H7 (cell line): Measurements from ENCODE around the gene TSN. TPM values are rescaled to one million over a fixed set of nuclear protein-coding genes. Genes with fewer than 3 reads are reported as not detected.

Source experiments
- DNase-seq: peaks from one replicate; pipeline ENCODE4 v3.0.0; 2012
- H3K27me3 ChIP-seq: 2 replicates; pipeline ENCODE4 v1.6.0; 2011; ENCODE audit warnings: mild to moderate bottlenecking, low read length; ENCODE audit not compliant: control insufficient read depth, insufficient read depth
- H3K36me3 ChIP-seq: replicated peaks from 2 replicates; pipeline ENCODE4 v1.5.1; 2011; ENCODE audit warnings: low read length; ENCODE audit not compliant: control insufficient read depth, insufficient read depth
- H3K4me3 ChIP-seq: 2 replicates; pipeline ENCODE4 v1.5.1; 2011; ENCODE audit warnings: low read depth, mild to moderate bottlenecking, control low read depth, low read length, moderate library complexity; ENCODE audit not compliant: insufficient read depth
- total RNA-seq: library from RNA; depleted of rRNA; stranded (reverse); fragments of >200 nt; shearing (Covaris generic); gene quantifications from 2 replicates; pipeline ENCODE4 v1.2.3, GENCODE V29; 2014

TSN gene
- total RNA-seq, 1 experiment from 2014 or later = 77.8 TPM

- H3K36me3 ChIP-seq = no peaks in the 10 kb centered on the region
- DNase-seq = no peak
- no peaks in the 10 kb centered on the region for H3K27me3 ChIP-seq
- no peak overlapping the region for H3K4me3 ChIP-seq
These were observed 18.8 kb downstream of the TSN start for GRCh38 chr2:121774235-121774634.

- H3K36me3 ChIP-seq = no peaks in the 10 kb centered on the region
- DNase-seq = no peak
- no peak overlapping the region for H3K4me3 ChIP-seq
- H3K27me3 ChIP-seq = no peaks in the 10 kb centered on the region
These were observed 20.9 kb downstream of the TSN start for GRCh38 chr2:121776361-121776760.

GRCh38 chr2:121776885-121777698, 21.6 kb downstream of the TSN start:
- Histone ChIP-seq H3K36me3 (no peaks in the 10 kb centered on the region), H3K4me3 (no peak overlapping the region), H3K27me3 (no peaks in the 10 kb centered on the region)
- DNase-seq = no peak

- no peaks in the 10 kb centered on the region for H3K27me3 ChIP-seq
- no peak overlapping the region for H3K4me3 ChIP-seq
- no peak for DNase-seq
- H3K36me3 ChIP-seq = no peaks in the 10 kb centered on the region
These were observed 22.2 kb downstream of the TSN start for GRCh38 chr2:121777699-121778058.

- H3K36me3 ChIP-seq = no peaks in the 10 kb centered on the region
- H3K27me3 ChIP-seq = no peaks in the 10 kb centered on the region
- H3K4me3 ChIP-seq = no peak overlapping the region
- peak; percentile 32 for DNase-seq
These were observed 23.5 kb downstream of the TSN start for GRCh38 chr2:121778741-121779487.

- H3K36me3 ChIP-seq = no peaks in the 10 kb centered on the region
- H3K27me3 ChIP-seq = no peaks in the 10 kb centered on the region
- no peak for DNase-seq
- H3K4me3 ChIP-seq = no peak overlapping the region
These were observed 27.7 kb downstream of the TSN start for GRCh38 chr2:121783180-121783579.

GRCh38 chr2:121788685-121789084, 33.2 kb downstream of the TSN start:
- DNase-seq = no peak
- H3K4me3 ChIP-seq = no peak overlapping the region
- no peaks in the 10 kb centered on the region for H3K27me3 ChIP-seq
- H3K36me3 ChIP-seq = no peaks in the 10 kb centered on the region

GRCh38 chr2:121790276-121790956, 35.0 kb downstream of the TSN start:
- DNase-seq = peak; percentile 30
- H3K36me3 ChIP-seq = no peaks in the 10 kb centered on the region
- H3K27me3 ChIP-seq = no peaks in the 10 kb centered on the region
- H3K4me3 ChIP-seq = no peak overlapping the region

- peak; percentile 46 for DNase-seq
- Histone ChIP-seq H3K4me3 (no peak overlapping the region), H3K36me3 (no peaks in the 10 kb centered on the region), H3K27me3 (no peaks in the 10 kb centered on the region)
These were observed 35.8 kb downstream of the TSN start for GRCh38 chr2:121791290-121791689.

- H3K4me3 ChIP-seq = no peak overlapping the region
- no peaks in the 10 kb centered on the region for H3K36me3 ChIP-seq
- H3K27me3 ChIP-seq = no peaks in the 10 kb centered on the region
- no peak for DNase-seq
These were observed 36.4 kb downstream of the TSN start for GRCh38 chr2:121791801-121792221.

- no peak for DNase-seq
- Histone ChIP-seq H3K4me3 (no peak overlapping the region), H3K36me3 (no peaks in the 10 kb centered on the region), H3K27me3 (no peaks in the 10 kb centered on the region)
These were observed 38.4 kb downstream of the TSN start for GRCh38 chr2:121793816-121794215.

- H3K27me3 ChIP-seq = no peaks in the 10 kb centered on the region
- no peaks in the 10 kb centered on the region for H3K36me3 ChIP-seq
- no peak overlapping the region for H3K4me3 ChIP-seq
- no peak for DNase-seq
These were observed 38.8 kb downstream of the TSN start for GRCh38 chr2:121794233-121794632.

GRCh38 chr2:121796239-121796638, 40.8 kb downstream of the TSN start:
- Histone ChIP-seq H3K36me3 (no peaks in the 10 kb centered on the region), H3K4me3 (no peak overlapping the region), H3K27me3 (no peaks in the 10 kb centered on the region)
- no peak for DNase-seq

- Histone ChIP-seq H3K36me3 (no peaks in the 10 kb centered on the region), H3K4me3 (no peak overlapping the region), H3K27me3 (no peaks in the 10 kb centered on the region)
- DNase-seq = no peak
These were observed 43.2 kb downstream of the TSN start for GRCh38 chr2:121798617-121799016.

GRCh38 chr2:121801916-121802315, 46.5 kb downstream of the TSN start:
- no peaks in the 10 kb centered on the region for H3K36me3 ChIP-seq
- no peak for DNase-seq
- H3K4me3 ChIP-seq = no peak overlapping the region
- no peaks in the 10 kb centered on the region for H3K27me3 ChIP-seq
